GM12878 (cell line): ENCODE data around the gene TGFBRAP1. TPM values are rescaled to one million over a fixed set of nuclear protein-coding genes. Genes with fewer than 3 reads are reported as not detected.
A peak's percentile ranks its signal among the peaks of the same experiment; 100 is the strongest.

ENCODE experiments used
- ATAC-seq: fragments of 200-7000 bp; cut with Tn5 transposase; 3 replicates; pipeline ENCODE4 v1.9.1; 2020; ENCODE audit warnings: mild to moderate bottlenecking, moderate library complexity
- BruUV-seq: library from RNA; stranded (reverse); fragments of 400-500 nt; replicated peaks from 2 replicates; lab custom pipeline; 2021; lab: Mats Ljungman, UMichigan
- CTCF ChIA-PET: fragments of 300-600 bp; sonication (Branson Sonifier 250); formaldehyde crosslinking; extraction: SDS; loops from one replicate; lab custom pipeline; 2021; ENCODE audit warnings: inconsistent platforms; lab: Yijun Ruan, JAX
- POLR2A ChIA-PET: fragments of 350-600 bp; formaldehyde crosslinking; extraction: SDS; loops from one replicate; lab custom pipeline; 2021; ENCODE audit warnings: inconsistent platforms; lab: Charles Lee
- RAD21 ChIA-PET: fragments of 300-600 bp; sonication (Branson Sonifier 250); formaldehyde crosslinking; loops from one replicate; lab custom pipeline; 2023; ENCODE audit warnings: antibody characterized with exemption; ENCODE audit not compliant: unreplicated experiment; lab: Charles Lee
- SMC1A ChIA-PET: fragments of 300-600 bp; sonication (Branson Sonifier 250); formaldehyde crosslinking; loops from one replicate; lab custom pipeline; 2023; ENCODE audit not compliant: unreplicated experiment, uncharacterized antibody; lab: Charles Lee
- DNase-seq: peaks from one replicate; pipeline ENCODE4 v3.0.0-alpha.2; 2011; ENCODE audit warnings: low read depth, low spot score
- FAIRE-seq: peaks from 3 replicates; lab custom pipeline; 2011; peaks lifted over from hg19 to GRCh38; lab: Jason Lieb, UNC
- H2AFZ ChIP-seq: 2 replicates; pipeline ENCODE4 v1.6.0; 2011; ENCODE audit warnings: low read depth, low read length, control low read depth; ENCODE audit not compliant: control insufficient read depth
- H3K27ac ChIP-seq: 2 replicates; pipeline ENCODE4 v1.5.1; 2011; ENCODE audit warnings: control low read depth; ENCODE audit not compliant: control insufficient read depth, insufficient read depth
- H3K27me3 ChIP-seq, 2 experiments: replicated peaks in 1 of 2; 2 replicates each; pipeline versions ENCODE4 v1.6.0 to v1.6.1; 2011; ENCODE audit warnings: low read length in 1 of 2; ENCODE audit not compliant: control insufficient read depth in 2 of 2, insufficient read depth in 2 of 2
- H3K36me3 ChIP-seq, 2 experiments: 2 replicates each; pipeline ENCODE4 v1.5.1; 2011; ENCODE audit warnings: low read length in 1 of 2; ENCODE audit not compliant: control insufficient read depth in 2 of 2, insufficient read depth in 2 of 2
- H3K4me1 ChIP-seq: 2 replicates; pipeline ENCODE4 v1.6.1; 2011; ENCODE audit warnings: mild to moderate bottlenecking, low read length, moderate library complexity, mixed read lengths; ENCODE audit not compliant: control insufficient read depth, insufficient read depth
- H3K4me2 ChIP-seq: 2 replicates; pipeline ENCODE4 v1.6.0; 2011; ENCODE audit warnings: control low read depth; ENCODE audit not compliant: control insufficient read depth, insufficient read depth
- H3K4me3 ChIP-seq: fragments of 200-600 bp; sonication (generic); 2 replicates; pipeline ENCODE4 v1.5.1; 2016
- H3K79me2 ChIP-seq: 2 replicates; pipeline ENCODE4 v1.6.0; 2011; ENCODE audit warnings: low read length; ENCODE audit not compliant: control insufficient read depth, insufficient read depth
- H3K9ac ChIP-seq: 2 replicates; pipeline ENCODE4 v1.8.0; 2011; ENCODE audit warnings: low read length, control low read depth, mixed read lengths; ENCODE audit not compliant: control insufficient read depth, insufficient read depth
- H3K9me3 ChIP-seq: replicated peaks from 3 replicates; pipeline ENCODE4 v1.5.1; 2011; ENCODE audit warnings: mild to moderate bottlenecking, low read length; ENCODE audit not compliant: control insufficient read depth, insufficient read depth
- H4K20me1 ChIP-seq: 2 replicates; pipeline ENCODE4 v1.6.0; 2011; ENCODE audit not compliant: control insufficient read depth, insufficient read depth
- CTCF ChIP-seq, 3 experiments: IDR thresholded peaks in 2 of 3; conservative IDR thresholded peaks in 1 of 3; 2 replicates each; pipeline ENCODE4 v1.5.1; 2011; ENCODE audit warnings: low read depth in 3 of 3, low read length in 3 of 3, mild to moderate bottlenecking in 3 of 3, control low read depth in 2 of 3, moderate library complexity in 2 of 3, inconsistent platforms in 1 of 3, mixed read lengths in 1 of 3; ENCODE audit not compliant: control insufficient read depth in 2 of 3, insufficient read depth in 1 of 3; ENCODE audit errors: extremely low read depth in 1 of 3
- IRF4 ChIP-seq: IDR thresholded peaks from 2 replicates; pipeline ENCODE4 v1.6.1; 2011; ENCODE audit warnings: low read depth, low read length
- KDM1A ChIP-seq: fragments of 200-600 bp; sonication (generic); IDR thresholded peaks from 2 replicates; pipeline ENCODE4 v1.6.1; 2016; ENCODE audit warnings: borderline replicate concordance
- MYB ChIP-seq: fragments of 150-350 bp; IDR thresholded peaks from 2 replicates; pipeline ENCODE4 v1.6.1; 2014; ENCODE audit warnings: mild to moderate bottlenecking, low read depth, low read length, borderline replicate concordance
- PML ChIP-seq: IDR thresholded peaks from 2 replicates; pipeline ENCODE4 v1.6.1; 2012; ENCODE audit warnings: low read length, inconsistent platforms
- POLR2A ChIP-seq: IDR thresholded peaks from 2 replicates; pipeline ENCODE4 v1.6.1; 2011; ENCODE audit warnings: low read depth, mild to moderate bottlenecking, low read length
- POLR2AphosphoS5 ChIP-seq: IDR thresholded peaks from 2 replicates; pipeline ENCODE4 v1.6.1; 2011; ENCODE audit warnings: mild to moderate bottlenecking, low read length, inconsistent platforms
- RBBP5 ChIP-seq: fragments of 200-600 bp; sonication (generic); conservative IDR thresholded peaks from 2 replicates; pipeline ENCODE4 v1.6.1; 2016
- REST ChIP-seq: IDR thresholded peaks from 2 replicates; pipeline ENCODE4 v1.6.1; 2012; ENCODE audit warnings: mild to moderate bottlenecking, low read depth, low read length
- SREBF1 ChIP-seq: IDR thresholded peaks from 2 replicates; pipeline ENCODE4 v1.6.1; 2012; ENCODE audit warnings: mild to moderate bottlenecking, low read length
- ZNF207 ChIP-seq: fragments of 450-650 bp; IDR thresholded peaks from 2 replicates; pipeline ENCODE4 v1.6.1; 2014; ENCODE audit warnings: antibody characterized with exemption, mild to moderate bottlenecking, borderline replicate concordance
- ZNF217 ChIP-seq: fragments of 450-650 bp; IDR thresholded peaks from 2 replicates; pipeline ENCODE4 v1.6.1; 2017; ENCODE audit warnings: antibody characterized with exemption, mild to moderate bottlenecking
- ZNF622 ChIP-seq: fragments of 450-650 bp; IDR thresholded peaks from 2 replicates; pipeline ENCODE4 v1.6.1; 2017; ENCODE audit warnings: mild to moderate bottlenecking, inconsistent platforms
- ZSCAN29 ChIP-seq: fragments of 450-650 bp; IDR thresholded peaks from 2 replicates; pipeline ENCODE4 v1.6.1; 2017; ENCODE audit warnings: mild to moderate bottlenecking, moderate library complexity
- WGBS: methylation state at CpG from one replicate; pipeline ENCODE4 v1.1.6; 2016; ENCODE audit warnings: low lambda C conversion rate; ENCODE audit not compliant: insufficient replicate concordance, insufficient coverage; ENCODE audit errors: missing lambda C conversion rate; 5-methylcytosine and 5-hydroxymethylcytosine counted together
- in situ Hi-C: fragments of 300-500 bp; cut with MboI; formaldehyde crosslinking; loops from 9 replicates; pipeline ENCODE4 v1.14.3; 2018; ENCODE audit warnings: mixed read lengths
- intact Hi-C: fragments of 100-400 bp; cut with micrococcal nuclease; formaldehyde crosslinking; loops from one replicate; pipeline ENCODE4 v1.14.2; 2022; ENCODE audit not compliant: unreplicated experiment
- polyA plus RNA-seq, 11 experiments: library from polyadenylated mRNA; depleted of rRNA in 4 of 11; unstranded in 6 of 11; stranded (reverse) in 5 of 11; fragments of >200 nt; fragmentation: Nextera tagmentation in 4 of 11; fragmentation: Illumina TruSeq in 1 of 11; extraction: Ambion mirVana in 4 of 11; extraction: Trizol in 1 of 11; gene quantifications; 1 replicate in 1 of 11; 2 replicates in 10 of 11; pipeline versions ENCODE4 v1.2.1 to v1.2.3, GENCODE V29; 2011 to 2016; ENCODE audit warnings: inconsistent platforms in 2 of 11, missing spikeins in 2 of 11, low read depth in 1 of 11
- total RNA-seq, 4 experiments: library from RNA; depleted of rRNA in 3 of 4; stranded (reverse); fragments of >200 nt in 3 of 4; fragmentation: Illumina TruSeq in 1 of 4; extraction: Trizol in 1 of 4; gene quantifications; 2 replicates each; pipeline versions ENCODE4 v1.2.1 to v1.2.3, GENCODE V29; 2013 to 2021
- TF ChIP-seq, protein P1 (sequence below): fragments of 450-650 bp; IDR thresholded peaks from 2 replicates; pipeline ENCODE4 v1.6.1; 2018; ENCODE audit warnings: mild to moderate bottlenecking, low read depth, moderate library complexity; ENCODE audit not compliant: partially characterized antibody

The TGFBRAP1 gene
- total and polyA plus RNA-seq, 10 of the 15 experiments (the other 5 are each of a cell fraction or from before 2014, with no cell fraction given): 7.9 to 37.4 (median 23.7) TPM

GRCh38 chr2:105237045-105237765 lies 92.3 kb downstream of the TGFBRAP1 start:
- DNase-seq (no peak), FAIRE-seq (no peak), ATAC-seq (0 out of 3 replicates have a peak, but pooled peaks have one; percentile 24)
- ChIA-PET RAD21 (interaction anchor here (0.7 to 5.2 kb wide), 3 partner anchors 40 to 199 kb away, joined by 3 to 41 read pairs (median 3); partner anchors contain the start of gene MRPS9), SMC1A (interaction anchor here (0.6 to 5.0 kb wide), 3 partner anchors 13 to 121 kb away, joined by 3 to 37 read pairs (median 4); no protein-coding TSS in a partner anchor), POLR2A (no interaction called here), CTCF (interaction anchor here (0.7 to 11.9 kb wide), 12 partner anchors 47 to 314 kb away, joined by 3 to 291 read pairs (median 3); no protein-coding TSS in a partner anchor)
- H3K4me1 ChIP-seq: no peaks in the 10 kb centered on the region
- H3K4me3 ChIP-seq: no peak overlapping the region
- H3K9ac ChIP-seq: no peak overlapping the region
- H3K9me3 ChIP-seq: no peaks in the 10 kb centered on the region
- H3K79me2 ChIP-seq: no peaks in the 10 kb centered on the region
- in situ Hi-C loops (loop anchor here (5.0 kb wide), 1 partner anchor 125 kb away; no protein-coding TSS in a partner anchor), intact Hi-C loops (no loop called here)
- 80% methylated on average over 41 of the region's 41 CpGs for whole genome bisulfite sequencing
- H3K4me2 ChIP-seq: no peak overlapping the region
- no peak overlapping the region for H3K27ac ChIP-seq
- H3K27me3 ChIP-seq: peaks cover 0 to 1% of the 10 kb centered on the region in 2 experiments; a peak in 1 of 4 replicates
- no peaks in the 10 kb centered on the region for H3K36me3 ChIP-seq
- H4K20me1 ChIP-seq: no peaks in the 10 kb centered on the region
- BruUV-seq: no TSS peak
- no peak overlapping the region for H2AFZ ChIP-seq
- no peak for TF ChIP-seq RBBP5
- no peak for TF ChIP-seq POLR2AphosphoS5
- TF ChIP-seq KDM1A: no peak
- TF ChIP-seq ZNF207: no peak
- no peak for TF ChIP-seq ZSCAN29
- TF ChIP-seq CTCF (IDR thresholded peaks at IDR 0.05 in 2 of 3, conservative IDR thresholded peaks at IDR 0.05 in 1 of 3; ENCODE audit: control insufficient read depth in 2 of 3, extremely low read depth in 1 of 3, insufficient read depth in 1 of 3, low read depth in 3 of 3, low read length in 3 of 3): no peak
- no peak for TF ChIP-seq SREBF1
- TF ChIP-seq, protein P1, sequence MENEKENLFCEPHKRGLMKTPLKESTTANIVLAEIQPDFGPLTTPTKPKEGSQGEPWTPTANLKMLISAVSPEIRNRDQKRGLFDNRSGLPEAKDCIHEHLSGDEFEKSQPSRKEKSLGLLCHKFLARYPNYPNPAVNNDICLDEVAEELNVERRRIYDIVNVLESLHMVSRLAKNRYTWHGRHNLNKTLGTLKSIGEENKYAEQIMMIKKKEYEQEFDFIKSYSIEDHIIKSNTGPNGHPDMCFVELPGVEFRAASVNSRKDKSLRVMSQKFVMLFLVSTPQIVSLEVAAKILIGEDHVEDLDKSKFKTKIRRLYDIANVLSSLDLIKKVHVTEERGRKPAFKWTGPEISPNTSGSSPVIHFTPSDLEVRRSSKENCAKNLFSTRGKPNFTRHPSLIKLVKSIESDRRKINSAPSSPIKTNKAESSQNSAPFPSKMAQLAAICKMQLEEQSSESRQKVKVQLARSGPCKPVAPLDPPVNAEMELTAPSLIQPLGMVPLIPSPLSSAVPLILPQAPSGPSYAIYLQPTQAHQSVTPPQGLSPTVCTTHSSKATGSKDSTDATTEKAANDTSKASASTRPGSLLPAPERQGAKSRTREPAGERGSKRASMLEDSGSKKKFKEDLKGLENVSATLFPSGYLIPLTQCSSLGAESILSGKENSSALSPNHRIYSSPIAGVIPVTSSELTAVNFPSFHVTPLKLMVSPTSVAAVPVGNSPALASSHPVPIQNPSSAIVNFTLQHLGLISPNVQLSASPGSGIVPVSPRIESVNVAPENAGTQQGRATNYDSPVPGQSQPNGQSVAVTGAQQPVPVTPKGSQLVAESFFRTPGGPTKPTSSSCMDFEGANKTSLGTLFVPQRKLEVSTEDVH: no peak
- TF ChIP-seq IRF4: no peak
- no peak for TF ChIP-seq ZNF622
- TF ChIP-seq PML: no peak
- no peak for TF ChIP-seq MYB
- TF ChIP-seq POLR2A: no peak
- no peak for TF ChIP-seq REST
- no peak for TF ChIP-seq ZNF217
